Gastroesophageal sphincter (tissue), 4 donors: ENCODE measurements around the gene COPS7B. TPM values are rescaled to one million over a fixed set of nuclear protein-coding genes. Genes with fewer than 3 reads are reported as not detected.

Experiments
- small RNA-seq, 4 donors: library from RNA; depleted of rRNA; stranded (forward); fragments of <200 nt; gene quantifications; one replicate each; pipeline ENCODE3, GENCODE V24; 2016
- total RNA-seq, 4 donors: library from RNA; depleted of rRNA; stranded (reverse); fragments of >200 nt; gene quantifications; one replicate each; pipeline ENCODE4 v1.1.0, GENCODE V29; 2016

COPS7B gene
- total RNA-seq, 4 donors from 2014 or later: 24.2 to 39.4 (median 30.0) TPM

Small RNAs within 50 kb of the gene (small RNA-seq; reads per million reads assigned to genes)
- 0 reads per million in 4 donors for gene AC073476.4

Other genes with a start within 250 kb of the COPS7B start
- gene TEX44, start 193.6 kb upstream of the COPS7B start, total RNA-seq: not detected
- 100 to 1,000 TPM; 683 to 866 (median 805) TPM for gene PTMA, start 77.9 kb upstream of the COPS7B start, total RNA-seq
- gene PDE6D, start 5.2 kb upstream of the COPS7B start, total RNA-seq: 10 to 100 TPM; 24.3 to 33.7 (median 28.7) TPM
- gene NPPC, start 140.0 kb downstream of the COPS7B start, total RNA-seq: not detected
- gene DIS3L2, start 175.3 kb downstream of the COPS7B start, total RNA-seq: 10 to 100 TPM; 13.3 to 31.0 (median 23.6) TPM